HEK293 (cell line): Measurements from ENCODE around the gene LRP3.

Experiments
- BCL11A ChIP-seq: fragments of 450-650 bp; formaldehyde crosslinking; IDR thresholded peaks from 2 replicates; pipeline ENCODE4 v1.5.1; 2016; ENCODE audit warnings: low read depth, missing biosample characterization, missing genetic modification characterization
- FEZF1 ChIP-seq: fragments of 450-650 bp; formaldehyde crosslinking; IDR thresholded peaks from 2 replicates; pipeline ENCODE4 v1.5.1; 2016; ENCODE audit warnings: missing biosample characterization, missing genetic modification characterization
- GFI1B ChIP-seq: fragments of 450-650 bp; formaldehyde crosslinking; IDR thresholded peaks from 2 replicates; pipeline ENCODE4 v1.5.1; 2016; ENCODE audit warnings: missing biosample characterization, missing genetic modification characterization
- HOXC10 ChIP-seq: sonication (generic); formaldehyde crosslinking; IDR thresholded peaks from 2 replicates; pipeline ENCODE4 v1.8.1; 2023; ENCODE audit warnings: mild to moderate bottlenecking, missing genetic modification reagents
- MEIS1 ChIP-seq: sonication (generic); formaldehyde crosslinking; IDR thresholded peaks from 2 replicates; pipeline ENCODE4 v1.8.1; 2022; ENCODE audit warnings: missing genetic modification reagents, mild to moderate bottlenecking, borderline replicate concordance
- PBX3 ChIP-seq: sonication (generic); formaldehyde crosslinking; IDR thresholded peaks from 2 replicates; pipeline ENCODE4 v1.8.1; 2022; ENCODE audit warnings: mild to moderate bottlenecking, moderate library complexity, missing genetic modification reagents
- SETDB1 ChIP-seq: IDR thresholded peaks from one replicate; pipeline ENCODE4 v1.6.1; 2017; ENCODE audit warnings: mild to moderate bottlenecking, low read length, moderate library complexity, mixed read lengths; ENCODE audit not compliant: insufficient read length
- SP2 ChIP-seq: fragments of 450-650 bp; formaldehyde crosslinking; IDR thresholded peaks from 2 replicates; pipeline ENCODE4 v1.5.1; 2016; ENCODE audit warnings: missing biosample characterization, missing genetic modification characterization
- YY1 ChIP-seq: fragments of 450-650 bp; formaldehyde crosslinking; IDR thresholded peaks from 2 replicates; pipeline ENCODE4 v1.5.1; 2018; ENCODE audit warnings: missing biosample characterization, missing genetic modification characterization
- ZBTB21 ChIP-seq: fragments of 450-650 bp; formaldehyde crosslinking; IDR thresholded peaks from 2 replicates; pipeline ENCODE4 v1.5.1; 2017; ENCODE audit warnings: missing biosample characterization, missing genetic modification characterization
- ZBTB6 ChIP-seq: fragments of 450-650 bp; formaldehyde crosslinking; IDR thresholded peaks from 2 replicates; pipeline ENCODE4 v1.5.1; 2017; ENCODE audit warnings: missing biosample characterization, missing genetic modification characterization
- ZNF121 ChIP-seq: fragments of 450-650 bp; formaldehyde crosslinking; IDR thresholded peaks from 2 replicates; pipeline ENCODE4 v1.5.1; 2016; ENCODE audit warnings: missing biosample characterization, missing genetic modification characterization
- ZNF133 ChIP-seq: fragments of 450-650 bp; formaldehyde crosslinking; IDR thresholded peaks from 2 replicates; pipeline ENCODE4 v1.5.1; 2016; ENCODE audit warnings: missing biosample characterization, missing genetic modification characterization
- ZNF157 ChIP-seq: fragments of 450-650 bp; formaldehyde crosslinking; IDR thresholded peaks from 2 replicates; pipeline ENCODE4 v1.5.1; 2016; ENCODE audit warnings: missing biosample characterization, missing genetic modification characterization
- ZNF19 ChIP-seq: fragments of 450-650 bp; formaldehyde crosslinking; IDR thresholded peaks from 2 replicates; pipeline ENCODE4; 2016; ENCODE audit warnings: missing biosample characterization, missing genetic modification characterization, low read depth
- ZNF23 ChIP-seq: fragments of 450-650 bp; formaldehyde crosslinking; IDR thresholded peaks from 2 replicates; pipeline ENCODE4 v1.5.1; 2016; ENCODE audit warnings: missing biosample characterization, missing genetic modification characterization, borderline replicate concordance
- ZNF239 ChIP-seq: fragments of 450-650 bp; formaldehyde crosslinking; IDR thresholded peaks from 2 replicates; pipeline ENCODE4 v1.5.1; 2016; ENCODE audit warnings: missing biosample characterization, missing genetic modification characterization
- ZNF513 ChIP-seq: fragments of 450-650 bp; IDR thresholded peaks from 2 replicates; pipeline ENCODE4 v1.5.1; 2018; ENCODE audit warnings: missing biosample characterization, missing genetic modification characterization
- ZNF514 ChIP-seq: fragments of 450-650 bp; formaldehyde crosslinking; IDR thresholded peaks from 2 replicates; pipeline ENCODE4 v1.5.1; 2016; ENCODE audit warnings: missing biosample characterization, missing genetic modification characterization
- ZNF529 ChIP-seq: fragments of 450-650 bp; formaldehyde crosslinking; IDR thresholded peaks from 2 replicates; pipeline ENCODE4 v1.5.1; 2017; ENCODE audit warnings: missing genetic modification characterization, missing biosample characterization; ENCODE audit not compliant: insufficient replicate concordance
- ZNF629 ChIP-seq: fragments of 450-650 bp; formaldehyde crosslinking; IDR thresholded peaks from 2 replicates; pipeline ENCODE4 v1.5.1; 2017; ENCODE audit warnings: missing biosample characterization, missing genetic modification characterization
- ZNF664 ChIP-seq: fragments of 450-650 bp; formaldehyde crosslinking; IDR thresholded peaks from 2 replicates; pipeline ENCODE4 v1.5.1; 2016; ENCODE audit warnings: missing biosample characterization, missing genetic modification characterization
- ZSCAN16 ChIP-seq: fragments of 450-650 bp; formaldehyde crosslinking; IDR thresholded peaks from 2 replicates; pipeline ENCODE4 v1.5.1; 2016; ENCODE audit warnings: missing biosample characterization, missing genetic modification characterization
- ZSCAN23 ChIP-seq: fragments of 450-650 bp; formaldehyde crosslinking; IDR thresholded peaks from 2 replicates; pipeline ENCODE4 v1.5.1; 2016; ENCODE audit warnings: missing biosample characterization, missing genetic modification characterization
- ZXDB ChIP-seq: fragments of 450-650 bp; formaldehyde crosslinking; IDR thresholded peaks from 2 replicates; pipeline ENCODE4 v1.5.1; 2016; ENCODE audit warnings: missing biosample characterization, missing genetic modification characterization
- TF ChIP-seq, protein P1 (sequence below): fragments of 450-650 bp; formaldehyde crosslinking; conservative IDR thresholded peaks from 2 replicates; pipeline ENCODE4 v1.5.1; 2016; ENCODE audit warnings: low read depth, missing biosample characterization, missing genetic modification characterization
- TF ChIP-seq, protein P2 (sequence below): fragments of 450-650 bp; formaldehyde crosslinking; conservative IDR thresholded peaks from 2 replicates; pipeline ENCODE4 v1.5.1; 2016; ENCODE audit warnings: low read depth, missing biosample characterization, missing genetic modification characterization
- TF ChIP-seq, protein P3 (sequence below): fragments of 450-650 bp; formaldehyde crosslinking; IDR thresholded peaks from 2 replicates; pipeline ENCODE4 v1.5.1; 2016; ENCODE audit warnings: missing biosample characterization, missing genetic modification characterization, borderline replicate concordance

The LRP3 gene

DNA sequence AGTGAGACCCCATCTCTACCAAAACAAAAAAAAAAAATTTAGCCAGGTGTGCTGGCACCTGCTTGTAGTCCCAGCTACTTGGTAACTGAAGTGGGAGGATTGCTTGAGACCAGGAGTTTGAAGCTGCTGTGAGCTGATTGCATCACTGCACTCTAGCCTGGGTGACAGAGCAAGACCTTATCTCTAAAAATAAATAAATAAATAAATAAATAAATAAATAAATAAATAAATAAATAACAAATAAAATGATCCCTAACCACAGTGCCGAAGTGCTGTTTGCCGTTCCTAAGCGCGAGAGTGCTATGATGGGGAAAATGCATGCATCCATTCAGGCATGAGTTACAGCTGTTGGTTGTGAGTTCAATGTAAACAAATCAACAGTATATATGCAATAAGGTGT lies 35.0 kb upstream of the LRP3 start (continued):
- peak; percentile 97 for TF ChIP-seq ZNF514 (tag by site-specific recombination)
- TF ChIP-seq, protein P1, sequence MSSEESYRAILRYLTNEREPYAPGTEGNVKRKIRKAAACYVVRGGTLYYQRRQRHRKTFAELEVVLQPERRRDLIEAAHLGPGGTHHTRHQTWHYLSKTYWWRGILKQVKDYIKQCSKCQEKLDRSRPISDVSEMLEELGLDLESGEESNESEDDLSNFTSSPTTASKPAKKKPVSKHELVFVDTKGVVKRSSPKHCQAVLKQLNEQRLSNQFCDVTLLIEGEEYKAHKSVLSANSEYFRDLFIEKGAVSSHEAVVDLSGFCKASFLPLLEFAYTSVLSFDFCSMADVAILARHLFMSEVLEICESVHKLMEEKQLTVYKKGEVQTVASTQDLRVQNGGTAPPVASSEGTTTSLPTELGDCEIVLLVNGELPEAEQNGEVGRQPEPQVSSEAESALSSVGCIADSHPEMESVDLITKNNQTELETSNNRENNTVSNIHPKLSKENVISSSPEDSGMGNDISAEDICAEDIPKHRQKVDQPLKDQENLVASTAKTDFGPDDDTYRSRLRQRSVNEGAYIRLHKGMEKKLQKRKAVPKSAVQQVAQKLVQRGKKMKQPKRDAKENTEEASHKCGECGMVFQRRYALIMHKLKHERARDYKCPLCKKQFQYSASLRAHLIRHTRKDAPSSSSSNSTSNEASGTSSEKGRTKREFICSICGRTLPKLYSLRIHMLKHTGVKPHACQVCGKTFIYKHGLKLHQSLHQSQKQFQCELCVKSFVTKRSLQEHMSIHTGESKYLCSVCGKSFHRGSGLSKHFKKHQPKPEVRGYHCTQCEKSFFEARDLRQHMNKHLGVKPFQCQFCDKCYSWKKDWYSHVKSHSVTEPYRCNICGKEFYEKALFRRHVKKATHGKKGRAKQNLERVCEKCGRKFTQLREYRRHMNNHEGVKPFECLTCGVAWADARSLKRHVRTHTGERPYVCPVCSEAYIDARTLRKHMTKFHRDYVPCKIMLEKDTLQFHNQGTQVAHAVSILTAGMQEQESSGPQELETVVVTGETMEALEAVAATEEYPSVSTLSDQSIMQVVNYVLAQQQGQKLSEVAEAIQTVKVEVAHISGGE, result peak; percentile 93
- TF ChIP-seq SP2, result no peak
- TF ChIP-seq, protein P2, sequence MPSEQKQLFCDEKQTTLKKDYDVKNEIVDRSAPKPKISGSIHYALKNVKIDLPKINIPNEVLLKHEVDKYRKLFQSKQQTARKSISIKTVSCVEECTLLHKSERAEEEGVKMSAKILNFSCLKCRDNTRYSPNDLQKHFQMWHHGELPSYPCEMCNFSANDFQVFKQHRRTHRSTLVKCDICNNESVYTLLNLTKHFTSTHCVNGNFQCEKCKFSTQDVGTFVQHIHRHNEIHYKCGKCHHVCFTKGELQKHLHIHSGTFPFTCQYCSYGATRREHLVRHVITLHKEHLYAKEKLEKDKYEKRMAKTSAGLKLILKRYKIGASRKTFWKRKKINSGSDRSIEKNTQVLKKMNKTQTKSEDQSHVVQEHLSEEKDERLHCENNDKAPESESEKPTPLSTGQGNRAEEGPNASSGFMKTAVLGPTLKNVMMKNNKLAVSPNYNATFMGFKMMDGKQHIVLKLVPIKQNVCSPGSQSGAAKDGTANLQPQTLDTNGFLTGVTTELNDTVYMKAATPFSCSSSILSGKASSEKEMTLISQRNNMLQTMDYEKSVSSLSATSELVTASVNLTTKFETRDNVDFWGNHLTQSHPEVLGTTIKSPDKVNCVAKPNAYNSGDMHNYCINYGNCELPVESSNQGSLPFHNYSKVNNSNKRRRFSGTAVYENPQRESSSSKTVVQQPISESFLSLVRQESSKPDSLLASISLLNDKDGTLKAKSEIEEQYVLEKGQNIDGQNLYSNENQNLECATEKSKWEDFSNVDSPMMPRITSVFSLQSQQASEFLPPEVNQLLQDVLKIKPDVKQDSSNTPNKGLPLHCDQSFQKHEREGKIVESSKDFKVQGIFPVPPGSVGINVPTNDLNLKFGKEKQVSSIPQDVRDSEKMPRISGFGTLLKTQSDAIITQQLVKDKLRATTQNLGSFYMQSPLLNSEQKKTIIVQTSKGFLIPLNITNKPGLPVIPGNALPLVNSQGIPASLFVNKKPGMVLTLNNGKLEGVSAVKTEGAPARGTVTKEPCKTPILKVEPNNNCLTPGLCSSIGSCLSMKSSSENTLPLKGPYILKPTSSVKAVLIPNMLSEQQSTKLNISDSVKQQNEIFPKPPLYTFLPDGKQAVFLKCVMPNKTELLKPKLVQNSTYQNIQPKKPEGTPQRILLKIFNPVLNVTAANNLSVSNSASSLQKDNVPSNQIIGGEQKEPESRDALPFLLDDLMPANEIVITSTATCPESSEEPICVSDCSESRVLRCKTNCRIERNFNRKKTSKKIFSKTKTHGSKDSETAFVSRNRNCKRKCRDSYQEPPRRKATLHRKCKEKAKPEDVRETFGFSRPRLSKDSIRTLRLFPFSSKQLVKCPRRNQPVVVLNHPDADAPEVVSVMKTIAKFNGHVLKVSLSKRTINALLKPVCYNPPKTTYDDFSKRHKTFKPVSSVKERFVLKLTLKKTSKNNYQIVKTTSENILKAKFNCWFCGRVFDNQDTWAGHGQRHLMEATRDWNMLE, result peak; percentile 99
- peak; percentile 82 for TF ChIP-seq GFI1B
- TF ChIP-seq ZNF23 (tag by site-specific recombination), result peak; percentile 59; the same call in 1 of the 2 replicates
- TF ChIP-seq ZSCAN16 (tag by site-specific recombination), result no peak
- no peak for TF ChIP-seq ZNF513 (tag by site-specific recombination)
- TF ChIP-seq MEIS1, result no peak
- TF ChIP-seq ZNF529 (tag by site-specific recombination), result no peak
- no peak for TF ChIP-seq ZBTB6 (tag by site-specific recombination)
- peak; percentile 84 for TF ChIP-seq ZNF629 (tag by site-specific recombination)
- peak; percentile 87 for TF ChIP-seq ZBTB21
- TF ChIP-seq YY1 (tag by site-specific recombination), result no peak
- peak; percentile 83 for TF ChIP-seq ZNF121
- peak; percentile 97 for TF ChIP-seq ZNF664 (tag by site-specific recombination)
- TF ChIP-seq PBX3 (CRISPR knock-in tag), result no peak
- TF ChIP-seq SETDB1, result no peak
- TF ChIP-seq, protein P3, sequence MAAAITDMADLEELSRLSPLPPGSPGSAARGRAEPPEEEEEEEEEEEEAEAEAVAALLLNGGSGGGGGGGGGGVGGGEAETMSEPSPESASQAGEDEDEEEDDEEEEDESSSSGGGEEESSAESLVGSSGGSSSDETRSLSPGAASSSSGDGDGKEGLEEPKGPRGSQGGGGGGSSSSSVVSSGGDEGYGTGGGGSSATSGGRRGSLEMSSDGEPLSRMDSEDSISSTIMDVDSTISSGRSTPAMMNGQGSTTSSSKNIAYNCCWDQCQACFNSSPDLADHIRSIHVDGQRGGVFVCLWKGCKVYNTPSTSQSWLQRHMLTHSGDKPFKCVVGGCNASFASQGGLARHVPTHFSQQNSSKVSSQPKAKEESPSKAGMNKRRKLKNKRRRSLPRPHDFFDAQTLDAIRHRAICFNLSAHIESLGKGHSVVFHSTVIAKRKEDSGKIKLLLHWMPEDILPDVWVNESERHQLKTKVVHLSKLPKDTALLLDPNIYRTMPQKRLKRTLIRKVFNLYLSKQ (tag by site-specific recombination), result peak; percentile 99; the same call in 1 of the 2 replicates
- peak; percentile 41; the same call in 1 of the 2 replicates for TF ChIP-seq FEZF1 (tag by site-specific recombination)
- TF ChIP-seq HOXC10 (CRISPR knock-in tag), result no peak
- no peak for TF ChIP-seq ZNF239 (tag by site-specific recombination)
- 0 out of 2 replicates have a peak, but pooled peaks have one; percentile 72 for TF ChIP-seq ZSCAN23 (tag by site-specific recombination)
- TF ChIP-seq BCL11A (tag by site-specific recombination), result peak; percentile 45; the same call in 1 of the 2 replicates
- TF ChIP-seq ZNF19 (tag by site-specific recombination), result peak; percentile 99
- peak; percentile 94 for TF ChIP-seq ZXDB (tag by site-specific recombination)
- no peak for TF ChIP-seq ZNF133 (tag by site-specific recombination)
- no peak for TF ChIP-seq ZNF157 (tag by site-specific recombination)
